SK-N-MC (cell line): ENCODE measurements around the gene CACFD1.

Experiments
- EZH2 ChIP-seq: fragments of 200-600 bp; sonication (generic); IDR thresholded peaks from one replicate; pipeline ENCODE4 v1.6.1; 2017; ENCODE audit warnings: antibody characterized with exemption
- FOXP2 ChIP-seq: optimal IDR thresholded peaks from 2 replicates; pipeline ENCODE3; 2011; ENCODE audit warnings: mild to moderate bottlenecking, moderate library complexity; ENCODE audit not compliant: insufficient read depth; ENCODE audit errors: extremely low read length, control extremely low read depth

GRCh38 chr9:133496861-133497842 is 37.4 kb downstream of the CACFD1 start:
- TF ChIP-seq FOXP2 (no peak), EZH2 (no peak)
